Astrocyte (in vitro differentiated cells and primary cell): ENCODE measurements around the gene L1TD1. TPM values are rescaled to one million over a fixed set of nuclear protein-coding genes. Genes with fewer than 3 reads are reported as not detected.
"Not testable (repeated sequence)": the region's sequence is repeated elsewhere in the genome, so short reads cannot be mapped to it uniquely, and the experiment has no call there.

ENCODE experiments used
- DNase-seq: peaks from one replicate; pipeline ENCODE4 v3.0.0-alpha.2; 2010; ENCODE audit warnings: low read depth
- FAIRE-seq: peaks from 2 replicates; lab custom pipeline; 2011; peaks lifted over from hg19 to GRCh38; lab: Jason Lieb, UNC
- H2AFZ ChIP-seq: 2 replicates; pipeline ENCODE4 v1.6.0; 2012; ENCODE audit warnings: low read depth, low read length, inconsistent platforms
- H3K27ac ChIP-seq: 2 replicates; pipeline ENCODE4 v1.5.1; 2011; ENCODE audit warnings: low read depth, low read length, inconsistent platforms
- H3K27me3 ChIP-seq: 2 replicates; pipeline ENCODE4 v1.6.0; 2011; ENCODE audit warnings: low read length, inconsistent platforms; ENCODE audit not compliant: insufficient read depth
- H3K36me3 ChIP-seq: 2 replicates; pipeline ENCODE4 v1.5.1; 2011; ENCODE audit warnings: low read length, inconsistent platforms; ENCODE audit not compliant: insufficient read depth
- H3K4me1 ChIP-seq: 2 replicates; pipeline ENCODE4 v1.5.1; 2011; ENCODE audit warnings: low read length, inconsistent platforms; ENCODE audit not compliant: insufficient read depth
- H3K4me2 ChIP-seq: 2 replicates; pipeline ENCODE4 v1.6.0; 2012; ENCODE audit warnings: low read length, inconsistent platforms
- H3K4me3 ChIP-seq: 2 replicates; pipeline ENCODE4 v1.5.1; 2011; ENCODE audit warnings: low read depth, mild to moderate bottlenecking, low read length, inconsistent platforms; ENCODE audit not compliant: insufficient read depth
- H3K79me2 ChIP-seq: 2 replicates; pipeline ENCODE4 v1.6.0; 2012; ENCODE audit warnings: mild to moderate bottlenecking, low read length, inconsistent platforms; ENCODE audit not compliant: insufficient read depth
- H3K9ac ChIP-seq: 2 replicates; pipeline ENCODE4 v1.6.0; 2012; ENCODE audit warnings: mild to moderate bottlenecking, low read length, inconsistent platforms
- H3K9me3 ChIP-seq: 2 replicates; pipeline ENCODE4 v1.5.1; 2012; ENCODE audit warnings: low read depth, mild to moderate bottlenecking, low read length, inconsistent platforms; ENCODE audit not compliant: insufficient read depth
- H4K20me1 ChIP-seq: 2 replicates; pipeline ENCODE4 v1.6.0; 2012; ENCODE audit warnings: low read length, inconsistent platforms; ENCODE audit not compliant: insufficient read depth
- H3K27ac Mint-ChIP-seq: one replicate; pipeline ENCODE4 v1.8.0; 2021; ENCODE audit warnings: mild to moderate bottlenecking, mixed read lengths; ENCODE audit not compliant: unreplicated experiment
- H3K27me3 Mint-ChIP-seq: one replicate; pipeline ENCODE4 v1.8.0; 2021; ENCODE audit warnings: low read depth, mixed read lengths; ENCODE audit not compliant: unreplicated experiment
- H3K36me3 Mint-ChIP-seq: one replicate; pipeline ENCODE4 v1.8.0; 2021; ENCODE audit warnings: low read depth, mixed read lengths; ENCODE audit not compliant: unreplicated experiment
- H3K4me1 Mint-ChIP-seq: one replicate; pipeline ENCODE4 v1.8.0; 2021; ENCODE audit warnings: low read depth, mixed read lengths; ENCODE audit not compliant: unreplicated experiment
- H3K4me3 Mint-ChIP-seq: one replicate; pipeline ENCODE4 v1.8.0; 2021; ENCODE audit warnings: mild to moderate bottlenecking, moderate library complexity, mixed read lengths; ENCODE audit not compliant: unreplicated experiment
- H3K9me3 Mint-ChIP-seq: one replicate; pipeline ENCODE4 v1.8.0; 2021; ENCODE audit warnings: mild to moderate bottlenecking, mixed read lengths; ENCODE audit not compliant: unreplicated experiment
- CTCF ChIP-seq: IDR thresholded peaks from 2 replicates; pipeline ENCODE4 v1.5.1; 2011; ENCODE audit warnings: low read depth, mild to moderate bottlenecking, inconsistent platforms, low read length, moderate library complexity; ENCODE audit not compliant: insufficient read depth
- total RNA-seq: library from RNA; stranded (reverse); gene quantifications from 2 replicates; pipeline ENCODE4 v1.2.1, GENCODE V29; 2021

Gene L1TD1
- total RNA-seq, 1 donor from 2014 or later: 9.9 TPM

- peaks cover 23% of the 10 kb centered on the region for H3K27me3 ChIP-seq
- H3K4me2 ChIP-seq: no peak overlapping the region
- no peaks in the 10 kb centered on the region for H3K9me3 Mint-ChIP-seq
- no peaks in the 10 kb centered on the region for H4K20me1 ChIP-seq
- FAIRE-seq (no peak), DNase-seq (no peak)
- H3K27ac ChIP-seq: no peak overlapping the region
- H3K79me2 ChIP-seq: no peaks in the 10 kb centered on the region
- H3K9ac ChIP-seq: no peak overlapping the region
- peaks cover 6% of the 10 kb centered on the region for H3K4me1 Mint-ChIP-seq
- no peak overlapping the region for H3K27ac Mint-ChIP-seq
- no peaks in the 10 kb centered on the region for H3K4me1 ChIP-seq
- H2AFZ ChIP-seq: no peak overlapping the region
- H3K36me3 ChIP-seq: no peaks in the 10 kb centered on the region
- TF ChIP-seq CTCF: no peak
- no peak overlapping the region for H3K4me3 Mint-ChIP-seq
- no peaks in the 10 kb centered on the region for H3K9me3 ChIP-seq
- H3K36me3 Mint-ChIP-seq: no peaks in the 10 kb centered on the region
- peaks cover 21% of the 10 kb centered on the region for H3K27me3 Mint-ChIP-seq
- H3K4me3 ChIP-seq: no peak overlapping the region
Measured at GRCh38 chr1:62181532-62181931, 13.1 kb upstream of the L1TD1 start.

GRCh38 chr1:62182157-62182556 lies 12.5 kb upstream of the L1TD1 start:
- not testable (repeated sequence) for H3K4me2 ChIP-seq, H2AFZ ChIP-seq, H3K4me1 Mint-ChIP-seq, H3K27ac Mint-ChIP-seq, H3K9ac ChIP-seq, FAIRE-seq, H3K79me2 ChIP-seq, H3K4me1 ChIP-seq, DNase-seq, H3K4me3 Mint-ChIP-seq, H3K36me3 ChIP-seq, H3K4me3 ChIP-seq, H4K20me1 ChIP-seq, H3K27ac ChIP-seq, H3K9me3 Mint-ChIP-seq, H3K9me3 ChIP-seq, H3K36me3 Mint-ChIP-seq
- peaks cover 23% of the 10 kb centered on the region for H3K27me3 ChIP-seq
- peaks cover 21% of the 10 kb centered on the region for H3K27me3 Mint-ChIP-seq

- not testable (repeated sequence) for H3K4me3 ChIP-seq, H3K27ac Mint-ChIP-seq
Measured at GRCh38 chr1:62183164-62184020, 11.3 kb upstream of the L1TD1 start.

More at GRCh38 chr1:62183164-62184020, 11.3 kb upstream of the L1TD1 start:
- not testable (repeated sequence) for H4K20me1 ChIP-seq, H3K79me2 ChIP-seq, H3K9ac ChIP-seq, H3K9me3 ChIP-seq, H2AFZ ChIP-seq, H3K4me1 ChIP-seq, H3K4me3 Mint-ChIP-seq, H3K9me3 Mint-ChIP-seq, H3K36me3 ChIP-seq, H3K4me1 Mint-ChIP-seq, H3K36me3 Mint-ChIP-seq, DNase-seq, FAIRE-seq, H3K27ac ChIP-seq
- Histone ChIP-seq H3K27me3 (peaks cover 20% of the 10 kb centered on the region), H3K4me2 (peak overlapping the region; percentile 33)
- peaks cover 15% of the 10 kb centered on the region for H3K27me3 Mint-ChIP-seq
